Measurements from ENCODE around the gene ZBTB34.

GRCh38 chr9:126882746-126883145 is 22.3 kb downstream of the ZBTB34 start:
- no peak for TF ChIP-seq CTCF (IDR thresholded peaks at IDR 0.05)
- TF ChIP-seq POLR2A (IDR thresholded peaks at IDR 0.05; ENCODE audit: low read length), result no peak
- TF ChIP-seq REST (IDR thresholded peaks at IDR 0.05), result no peak
- no peak for TF ChIP-seq SMC3 (IDR thresholded peaks at IDR 0.05)
- TF ChIP-seq, protein P1, sequence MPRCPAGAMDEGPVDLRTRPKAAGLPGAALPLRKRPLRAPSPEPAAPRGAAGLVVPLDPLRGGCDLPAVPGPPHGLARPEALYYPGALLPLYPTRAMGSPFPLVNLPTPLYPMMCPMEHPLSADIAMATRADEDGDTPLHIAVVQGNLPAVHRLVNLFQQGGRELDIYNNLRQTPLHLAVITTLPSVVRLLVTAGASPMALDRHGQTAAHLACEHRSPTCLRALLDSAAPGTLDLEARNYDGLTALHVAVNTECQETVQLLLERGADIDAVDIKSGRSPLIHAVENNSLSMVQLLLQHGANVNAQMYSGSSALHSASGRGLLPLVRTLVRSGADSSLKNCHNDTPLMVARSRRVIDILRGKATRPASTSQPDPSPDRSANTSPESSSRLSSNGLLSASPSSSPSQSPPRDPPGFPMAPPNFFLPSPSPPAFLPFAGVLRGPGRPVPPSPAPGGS (IDR thresholded peaks at IDR 0.05), result no peak
- no peak for TF ChIP-seq CBX2 (IDR thresholded peaks at IDR 0.05; ENCODE audit: borderline replicate concordance, low read depth)
